Sigmoid colon (tissue), 7 donors: Measurements from ENCODE around the gene SMARCC1. TPM values are rescaled to one million over a fixed set of nuclear protein-coding genes. Genes with fewer than 3 reads are reported as not detected.

Experiments
- DNase-seq: peaks from one replicate; pipeline ENCODE4 v3.0.0-alpha.2; 2019
- H3K27ac ChIP-seq, 4 donors: fragments of 200-600 bp; sonication (generic); one replicate each; pipeline ENCODE4 v1.5.1; 2016 to 2019; ENCODE audit warnings: mild to moderate bottlenecking in 1 of 4
- H3K27me3 ChIP-seq, 3 donors: fragments of 200-600 bp; sonication (generic); one replicate each; pipeline ENCODE4 v1.5.1; 2019; ENCODE audit warnings: mild to moderate bottlenecking in 1 of 3
- H3K36me3 ChIP-seq, 4 donors: fragments of 200-600 bp; sonication (generic); one replicate each; pipeline ENCODE4 v1.5.1; 2016 to 2019
- H3K4me1 ChIP-seq, 4 donors: fragments of 200-600 bp; sonication (generic); one replicate each; pipeline ENCODE4 v1.5.1; 2017 to 2019
- H3K4me3 ChIP-seq, 4 donors: fragments of 200-600 bp; sonication (generic); one replicate each; pipeline ENCODE4 v1.5.1; 2017 to 2019; ENCODE audit warnings: mild to moderate bottlenecking in 2 of 4, moderate library complexity in 1 of 4
- H3K9me3 ChIP-seq, 4 donors: fragments of 200-600 bp in 3 of 4; sonication (generic) in 3 of 4; one replicate each; pipeline versions ENCODE4 v1.5.1 to v1.6.1; 2013 to 2019
- EP300 ChIP-seq, 4 donors: sonication (generic); formaldehyde crosslinking; IDR thresholded peaks; one replicate each; pipeline ENCODE4 v1.6.1; 2017; ENCODE audit warnings: antibody characterized with exemption in 4 of 4
- POLR2A ChIP-seq, 2 donors: fragments of 450-650 bp; IDR thresholded peaks; one replicate each; pipeline ENCODE4 v1.6.1; 2016; ENCODE audit warnings: antibody characterized with exemption in 2 of 2, mild to moderate bottlenecking in 2 of 2, moderate library complexity in 2 of 2
- POLR2AphosphoS5 ChIP-seq, 4 donors: sonication (generic); formaldehyde crosslinking; IDR thresholded peaks; one replicate each; pipeline ENCODE4 v1.6.1; 2017; ENCODE audit warnings: antibody characterized with exemption in 4 of 4
- whole genome bisulfite sequencing, 2 donors: extraction: QIAGEN DNeasy Blood & Tissue Kit; methylation state at CpG; one replicate each; pipeline ENCODE4 v1.1.7; 2013; 5-methylcytosine and 5-hydroxymethylcytosine counted together
- intact Hi-C: fragments of 100-400 bp; cut with DNase I; formaldehyde crosslinking; loops from one replicate; pipeline ENCODE4 v1.15.1; 2023
- polyA plus RNA-seq, 3 donors: library from polyadenylated mRNA; stranded (reverse); fragments of 200-250 nt; gene quantifications; one replicate each; pipeline ENCODE4 v1.2.3, GENCODE V29; 2013
- total RNA-seq, 4 donors: library from RNA; depleted of rRNA; stranded (reverse); fragments of >200 nt; gene quantifications; one replicate each; pipeline ENCODE4 v1.1.0, GENCODE V29; 2016
- TF ChIP-seq, protein P1 (sequence below), 4 experiments: fragments of 450-650 bp in 3 of 4; fragments of 200-600 bp in 1 of 4; IDR thresholded peaks; one replicate each; pipeline ENCODE4 v1.5.1; 2016 to 2019; ENCODE audit warnings: antibody characterized with exemption in 4 of 4, mild to moderate bottlenecking in 3 of 4, moderate library complexity in 2 of 4
- donor health status: healthy with polysubstance abuse.
- donor health status: Bipolar disorder and iron deficiency.
- donor health status: healthy.

Gene SMARCC1
- total and polyA plus RNA-seq, 7 donors: 11.1 to 57.3 (median 43.9) TPM

DNA sequence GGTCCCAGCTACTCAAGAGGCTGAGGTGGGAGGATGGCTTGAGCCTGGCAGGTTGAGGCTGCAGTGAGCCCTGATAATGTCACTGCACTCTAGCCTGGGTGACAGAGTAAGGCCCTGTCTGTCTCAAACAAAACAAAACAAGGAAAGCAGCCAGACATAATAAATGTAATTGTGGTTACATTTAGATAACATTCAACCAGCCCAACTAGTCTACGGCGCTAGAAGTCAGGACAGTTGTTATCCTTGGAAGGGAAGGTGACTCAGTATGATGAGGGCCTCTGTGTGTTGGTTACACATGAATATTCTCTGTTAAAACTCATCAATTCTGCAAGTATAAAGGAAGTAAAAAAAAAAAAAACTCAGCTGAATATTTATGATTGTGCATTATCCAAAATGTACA lies 176.0 kb downstream of the SMARCC1 start:
- TF ChIP-seq POLR2AphosphoS5 (IDR thresholded peaks at IDR 0.05) (no peak), POLR2A (IDR thresholded peaks at IDR 0.05) (no peak), EP300 (IDR thresholded peaks at IDR 0.05) (no peak)
- TF ChIP-seq, protein P1, sequence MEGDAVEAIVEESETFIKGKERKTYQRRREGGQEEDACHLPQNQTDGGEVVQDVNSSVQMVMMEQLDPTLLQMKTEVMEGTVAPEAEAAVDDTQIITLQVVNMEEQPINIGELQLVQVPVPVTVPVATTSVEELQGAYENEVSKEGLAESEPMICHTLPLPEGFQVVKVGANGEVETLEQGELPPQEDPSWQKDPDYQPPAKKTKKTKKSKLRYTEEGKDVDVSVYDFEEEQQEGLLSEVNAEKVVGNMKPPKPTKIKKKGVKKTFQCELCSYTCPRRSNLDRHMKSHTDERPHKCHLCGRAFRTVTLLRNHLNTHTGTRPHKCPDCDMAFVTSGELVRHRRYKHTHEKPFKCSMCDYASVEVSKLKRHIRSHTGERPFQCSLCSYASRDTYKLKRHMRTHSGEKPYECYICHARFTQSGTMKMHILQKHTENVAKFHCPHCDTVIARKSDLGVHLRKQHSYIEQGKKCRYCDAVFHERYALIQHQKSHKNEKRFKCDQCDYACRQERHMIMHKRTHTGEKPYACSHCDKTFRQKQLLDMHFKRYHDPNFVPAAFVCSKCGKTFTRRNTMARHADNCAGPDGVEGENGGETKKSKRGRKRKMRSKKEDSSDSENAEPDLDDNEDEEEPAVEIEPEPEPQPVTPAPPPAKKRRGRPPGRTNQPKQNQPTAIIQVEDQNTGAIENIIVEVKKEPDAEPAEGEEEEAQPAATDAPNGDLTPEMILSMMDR (IDR thresholded peaks at IDR 0.05): no peak
- Histone ChIP-seq H3K27ac (no peak overlapping the region), H3K4me3 (no peak overlapping the region), H3K36me3 (peaks cover 0 to 30% (median 6%) of the 10 kb centered on the region in 4 donors), H3K27me3 (no peaks in the 10 kb centered on the region), H3K4me1 (peaks cover 0 to 28% (median 24%) of the 10 kb centered on the region in 4 donors), H3K9me3 (no peaks in the 10 kb centered on the region)
- no peak for DNase-seq
- WGBS, 2 donors: 19 to 59% methylated on average over 2 of the region's 2 CpGs
- intact Hi-C loops: no loop called here

DNA sequence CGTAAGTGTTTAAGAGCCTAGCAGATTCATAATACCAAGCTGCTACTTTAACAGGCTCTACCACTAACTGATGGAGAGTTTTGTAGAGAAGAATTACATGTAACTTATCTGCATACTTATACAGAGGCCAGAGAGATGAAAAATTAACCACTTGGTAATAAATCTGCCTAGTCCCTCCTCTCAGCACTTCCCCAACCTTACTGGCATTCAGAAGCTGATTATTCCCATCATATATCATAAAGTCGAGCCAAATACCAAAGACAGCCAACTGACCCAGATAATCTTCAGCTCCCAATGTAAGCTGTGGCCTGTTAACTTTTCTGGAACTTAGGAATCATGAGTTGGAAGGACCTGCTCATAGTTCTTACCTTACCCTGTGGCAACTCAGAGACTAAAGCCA lies 177.5 kb downstream of the SMARCC1 start:
- WGBS, 2 donors: 56 to 83% methylated on average over 2 of the region's 2 CpGs
- Histone ChIP-seq H3K9me3 (no peaks in the 10 kb centered on the region), H3K4me1 (peaks cover 0 to 28% (median 24%) of the 10 kb centered on the region in 4 donors), H3K27ac (no peak overlapping the region), H3K27me3 (no peaks in the 10 kb centered on the region), H3K4me3 (no peak overlapping the region), H3K36me3 (peaks cover 0 to 27% (median 2%) of the 10 kb centered on the region in 4 donors)
- DNase-seq: no peak
- TF ChIP-seq, protein P1 (IDR thresholded peaks at IDR 0.05): no peak
- TF ChIP-seq POLR2AphosphoS5 (IDR thresholded peaks at IDR 0.05) (no peak), POLR2A (IDR thresholded peaks at IDR 0.05) (no peak), EP300 (IDR thresholded peaks at IDR 0.05) (no peak)
- intact Hi-C loops: no loop called here

DNA sequence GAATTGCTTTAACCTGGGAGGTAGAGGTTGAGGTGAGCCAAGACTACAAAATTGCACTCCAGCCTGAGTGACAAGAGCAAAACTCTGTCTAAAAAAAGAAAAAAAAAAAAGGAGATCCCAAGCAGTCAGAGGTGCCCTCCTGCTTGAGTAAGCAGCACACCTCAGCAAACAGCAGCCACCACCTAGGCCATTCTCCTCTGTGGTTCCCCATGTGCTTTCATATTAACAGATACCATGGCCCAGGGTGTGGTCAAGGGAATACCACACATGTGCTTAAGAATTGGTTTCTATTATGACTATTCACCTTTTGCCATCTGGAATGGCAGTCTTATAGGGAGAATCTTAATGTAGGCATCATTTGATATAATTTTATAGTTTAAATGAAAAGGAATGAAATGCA lies 178.4 kb downstream of the SMARCC1 start:
- Histone ChIP-seq H3K4me3 (no peak overlapping the region), H3K27me3 (no peaks in the 10 kb centered on the region), H3K27ac (no peak overlapping the region), H3K9me3 (no peaks in the 10 kb centered on the region), H3K4me1 (peaks cover 0 to 28% (median 24%) of the 10 kb centered on the region in 4 donors), H3K36me3 (peaks cover 0 to 22% (median 2%) of the 10 kb centered on the region in 4 donors)
- intact Hi-C loops: no loop called here
- TF ChIP-seq EP300 (IDR thresholded peaks at IDR 0.05) (no peak), POLR2AphosphoS5 (IDR thresholded peaks at IDR 0.05) (no peak), POLR2A (IDR thresholded peaks at IDR 0.05) (no peak)
- TF ChIP-seq, protein P1 (IDR thresholded peaks at IDR 0.05): no peak
- DNase-seq: no peak

DNA sequence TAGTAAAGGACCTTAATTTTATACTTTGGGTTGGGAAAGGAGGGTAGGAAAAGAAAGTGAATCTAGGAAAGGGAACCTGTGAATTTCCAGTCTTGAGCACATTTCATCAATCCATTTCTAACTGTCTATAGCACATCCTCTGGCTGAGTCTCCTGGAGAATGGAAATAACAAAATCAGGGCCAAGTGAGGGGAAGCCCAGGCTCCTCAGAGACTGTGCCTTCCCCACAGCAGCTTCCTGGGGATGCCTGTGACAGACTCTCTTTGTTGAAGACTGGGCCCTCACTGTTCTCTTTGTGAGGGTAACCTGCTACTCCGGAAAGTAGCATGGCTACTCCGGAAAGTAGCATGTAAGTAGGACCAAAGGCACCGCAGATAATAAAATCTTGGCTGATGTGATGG lies 180.4 kb downstream of the SMARCC1 start:
- peaks cover 0 to 21% (median 15%) of the 10 kb centered on the region in 4 donors for H3K4me1 ChIP-seq
- DNase-seq: no peak
- WGBS, 2 donors: 94 to 96% methylated on average over 3 of the region's 3 CpGs
- intact Hi-C loops: no loop called here
- H3K36me3 ChIP-seq: peaks cover 0 to 11% (median 2%) of the 10 kb centered on the region in 4 donors
- TF ChIP-seq POLR2AphosphoS5 (IDR thresholded peaks at IDR 0.05) (no peak), POLR2A (IDR thresholded peaks at IDR 0.05) (no peak), EP300 (IDR thresholded peaks at IDR 0.05) (no peak)
- TF ChIP-seq, protein P1 (IDR thresholded peaks at IDR 0.05): no peak
- H3K9me3 ChIP-seq: no peaks in the 10 kb centered on the region
- H3K27ac ChIP-seq: no peak overlapping the region
- H3K27me3 ChIP-seq: no peaks in the 10 kb centered on the region
- no peak overlapping the region for H3K4me3 ChIP-seq

DNA sequence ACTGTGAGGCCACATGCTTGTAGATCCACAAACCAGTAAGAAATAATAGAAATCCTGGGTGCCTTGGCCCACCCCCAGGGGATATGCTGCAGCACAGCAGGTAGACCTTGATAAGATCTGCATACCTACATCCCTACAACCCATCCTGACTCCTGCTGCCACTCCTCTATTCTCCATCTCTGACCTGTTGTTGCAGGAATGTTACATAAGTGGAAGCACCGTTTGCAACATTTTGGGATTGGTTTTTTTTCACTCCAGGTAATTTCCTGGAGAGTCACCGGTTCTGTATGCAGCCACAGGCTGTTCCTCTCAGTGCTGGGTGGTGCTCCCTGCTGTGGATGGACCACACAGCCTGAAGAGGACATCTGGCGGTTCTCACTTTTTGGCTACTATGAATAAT lies 186.9 kb downstream of the SMARCC1 start:
- no peak for DNase-seq
- TF ChIP-seq POLR2A (IDR thresholded peaks at IDR 0.05) (no peak), EP300 (IDR thresholded peaks at IDR 0.05) (no peak), POLR2AphosphoS5 (IDR thresholded peaks at IDR 0.05) (no peak)
- TF ChIP-seq, protein P1 (IDR thresholded peaks at IDR 0.05): no peak
- no peak overlapping the region for H3K4me3 ChIP-seq
- WGBS, 2 donors: 78 to 81% methylated on average over 3 of the region's 3 CpGs
- no peaks in the 10 kb centered on the region for H3K9me3 ChIP-seq
- peaks cover 0 to 28% (median 4%) of the 10 kb centered on the region in 4 donors for H3K36me3 ChIP-seq
- H3K4me1 ChIP-seq: peaks cover 0 to 5% (median 0%) of the 10 kb centered on the region in 4 donors
- no peaks in the 10 kb centered on the region for H3K27me3 ChIP-seq
- H3K27ac ChIP-seq: no peak overlapping the region
- intact Hi-C loops: no loop called here
